Measurements from ENCODE around the gene PKMYT1. TPM values are rescaled to one million over a fixed set of nuclear protein-coding genes. Genes with fewer than 3 reads are reported as not detected.

The PKMYT1 gene
- total RNA-seq, 1 experiment from 2014 or later: 105 TPM

GRCh38 chr16:2996298-2996697 is 16.1 kb upstream of the PKMYT1 start:
- H3K27me3 ChIP-seq (ENCODE audit: insufficient read depth, low read depth): no peaks in the 10 kb centered on the region
- no peaks in the 10 kb centered on the region; the same call in 1 of the 2 replicates for H3F3A ChIP-seq (ENCODE audit: insufficient read depth, low read depth)
- TF ChIP-seq CTCF (conservative IDR thresholded peaks at IDR 0.05) (no peak), EZH2 (IDR thresholded peaks at IDR 0.05; ENCODE audit: low read depth) (no peak)
- H3K36me3 ChIP-seq (ENCODE audit: low read depth): no peaks in the 10 kb centered on the region
- ChIA-PET POLR2A (ENCODE audit: unreplicated experiment) (interaction anchor here (0.7 kb wide), 1 partner anchor 25 kb away, joined by 7 read pairs; no protein-coding TSS in a partner anchor), CTCF (no interaction called here)
- intact Hi-C loops (cut with micrococcal nuclease; ENCODE audit: unreplicated experiment): no loop called here
- no peak overlapping the region for H3K4me3 ChIP-seq
- H3K79me2 ChIP-seq (ENCODE audit: low read depth): no peaks in the 10 kb centered on the region
- no peaks in the 10 kb centered on the region for H3K9me2 ChIP-seq (ENCODE audit: insufficient read depth)
- no peaks in the 10 kb centered on the region for H3K9me3 ChIP-seq (ENCODE audit: insufficient read depth, low read depth)
- H2AFZ ChIP-seq: no peak overlapping the region
- DNase-seq: no peak
- H3K4me1 ChIP-seq (replicated peaks; ENCODE audit: insufficient read depth): peaks cover 15% of the 10 kb centered on the region
- no TSS peak for BruUV-seq (replicated peaks)
- H3K27ac ChIP-seq: no peak overlapping the region
- H3K4me2 ChIP-seq: no peak overlapping the region; the same call in 1 of the 2 replicates
- no peaks in the 10 kb centered on the region for H4K20me1 ChIP-seq (ENCODE audit: insufficient read depth)

- Histone ChIP-seq H3K36me3 (ENCODE audit: low read depth) (no peaks in the 10 kb centered on the region), H3K4me3 (no peak overlapping the region), H4K20me1 (ENCODE audit: insufficient read depth) (no peaks in the 10 kb centered on the region), H3K27me3 (ENCODE audit: insufficient read depth, low read depth) (no peaks in the 10 kb centered on the region), H3K9me3 (ENCODE audit: insufficient read depth, low read depth) (no peaks in the 10 kb centered on the region), H3F3A (ENCODE audit: insufficient read depth, low read depth) (no peaks in the 10 kb centered on the region; the same call in 1 of the 2 replicates), H3K79me2 (ENCODE audit: low read depth) (no peaks in the 10 kb centered on the region), H3K4me2 (peak overlapping the region; percentile 16; the same call in 1 of the 2 replicates), H3K9me2 (ENCODE audit: insufficient read depth) (no peaks in the 10 kb centered on the region), H3K27ac (no peak overlapping the region), H2AFZ (no peak overlapping the region), H3K4me1 (replicated peaks; ENCODE audit: insufficient read depth) (peaks cover 25% of the 10 kb centered on the region)
- ChIA-PET POLR2A (ENCODE audit: unreplicated experiment) (interaction anchor here (0.6 to 2.6 kb wide), 4 partner anchors 18 to 136 kb away, joined by 3 to 41 read pairs (median 8); partner anchors contain the start of genes TNFRSF12A and ZNF205), CTCF (interaction anchor here (0.7 to 1.1 kb wide), 4 partner anchors 9 to 66 kb away, joined by 3 read pairs; no protein-coding TSS in a partner anchor)
- BruUV-seq (replicated peaks): no TSS peak
- TF ChIP-seq CTCF (conservative IDR thresholded peaks at IDR 0.05) (no peak), EZH2 (IDR thresholded peaks at IDR 0.05; ENCODE audit: low read depth) (no peak)
- peak; percentile 67 to 92 for DNase-seq
- intact Hi-C loops (cut with micrococcal nuclease; ENCODE audit: unreplicated experiment): no loop called here
Measured at GRCh38 chr16:2992383-2993081, 12.3 kb upstream of the PKMYT1 start.

- intact Hi-C loops (cut with micrococcal nuclease; ENCODE audit: unreplicated experiment): loop anchor here (1.0 kb wide), 1 partner anchor 29 kb away; the partner anchor contains the start of gene TNFRSF12A
- TF ChIP-seq CTCF (conservative IDR thresholded peaks at IDR 0.05) (no peak), EZH2 (IDR thresholded peaks at IDR 0.05; ENCODE audit: low read depth) (no peak)
- CTCF ChIA-PET: interaction anchor here (0.7 to 1.1 kb wide), 8 partner anchors 9 to 67 kb away, joined by 3 to 7 read pairs (median 3); no protein-coding TSS in a partner anchor
Measured at GRCh38 chr16:2991566-2992261, 11.5 kb upstream of the PKMYT1 start.

More at GRCh38 chr16:2991566-2992261, 11.5 kb upstream of the PKMYT1 start:
- Histone ChIP-seq H3K27me3 (ENCODE audit: insufficient read depth, low read depth) (no peaks in the 10 kb centered on the region), H3K27ac (no peak overlapping the region), H3K79me2 (ENCODE audit: low read depth) (no peaks in the 10 kb centered on the region), H2AFZ (no peak overlapping the region), H3F3A (ENCODE audit: insufficient read depth, low read depth) (no peaks in the 10 kb centered on the region; the same call in 1 of the 2 replicates), H3K9me3 (ENCODE audit: insufficient read depth, low read depth) (no peaks in the 10 kb centered on the region), H3K4me3 (no peak overlapping the region), H3K36me3 (ENCODE audit: low read depth) (no peaks in the 10 kb centered on the region), H4K20me1 (ENCODE audit: insufficient read depth) (no peaks in the 10 kb centered on the region), H3K9me2 (ENCODE audit: insufficient read depth) (no peaks in the 10 kb centered on the region), H3K4me1 (replicated peaks; ENCODE audit: insufficient read depth) (peaks cover 25% of the 10 kb centered on the region), H3K4me2 (no peak overlapping the region)
- TSS peak; percentile 43 for BruUV-seq (replicated peaks)
- DNase-seq: peak in 1 of 2 experiments; percentile 73
- POLR2A ChIA-PET (ENCODE audit: unreplicated experiment): interaction anchor here (0.5 to 2.6 kb wide), 10 partner anchors 18 to 265 kb away, joined by 3 to 41 read pairs (median 6); partner anchors contain the start of genes CLDN9, HCFC1R1, THOC6 and TNFRSF12A
